Measurements from ENCODE around the gene RASSF10.
"Not testable (repeated sequence)": the region's sequence is repeated elsewhere in the genome, so short reads cannot be mapped to it uniquely, and the experiment has no call there.

Gene RASSF10

DNA sequence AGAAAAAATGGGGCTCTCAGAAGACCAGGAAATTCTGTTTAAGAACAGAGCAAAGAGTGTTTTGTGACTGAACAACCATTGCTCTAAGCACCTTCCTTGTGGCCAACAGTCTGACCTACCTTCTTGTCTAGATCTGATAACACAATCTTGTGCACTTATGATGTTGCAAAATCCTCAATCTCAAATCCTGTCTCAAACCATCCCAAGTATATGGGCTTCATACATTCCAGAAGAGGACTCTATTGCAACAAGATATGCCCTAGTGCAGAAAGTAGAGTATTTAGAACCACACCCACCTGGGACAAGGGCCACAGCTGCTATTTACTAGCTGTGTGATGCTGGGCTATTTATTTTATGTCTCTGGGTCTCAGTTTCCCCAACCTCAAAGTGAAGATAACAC lies 27.1 kb downstream of the RASSF10 start:
- in situ Hi-C loops (cut with HindIII; ENCODE audit: low pct_unique_long_range_greater_than_20kb, low sequenced_read_pairs), result no loop called here
- DNase-seq (ENCODE audit: low read depth in 1 of 2, low spot score in 1 of 2), result no peak
- TF ChIP-seq JUND (IDR thresholded peaks at IDR 0.05; ENCODE audit: low read depth), result no peak

DNA sequence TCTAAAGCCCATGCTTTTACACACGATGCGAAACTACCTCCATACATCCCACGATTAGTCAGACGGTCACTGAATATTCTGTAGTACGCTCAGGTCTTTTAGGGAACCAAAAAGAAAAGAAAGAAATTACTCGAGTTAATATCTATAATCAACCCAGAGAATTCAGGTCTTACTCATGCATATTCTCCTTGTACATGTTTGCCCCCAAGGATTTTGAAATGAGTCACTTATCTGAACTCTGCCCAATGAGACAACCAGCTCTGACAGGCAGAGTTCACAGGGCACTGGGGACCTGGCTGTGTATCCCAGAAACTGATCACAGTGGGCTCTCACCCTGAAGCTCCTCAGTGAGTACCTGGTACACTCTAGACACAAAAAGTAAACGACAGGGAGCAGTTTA lies 29.2 kb downstream of the RASSF10 start:
- in situ Hi-C loops (cut with HindIII; ENCODE audit: low pct_unique_long_range_greater_than_20kb, low sequenced_read_pairs), result no loop called here
- DNase-seq (ENCODE audit: low read depth in 1 of 2, low spot score in 1 of 2), result no peak
- TF ChIP-seq JUND (IDR thresholded peaks at IDR 0.05; ENCODE audit: low read depth), result no peak

- in situ Hi-C loops (cut with HindIII; ENCODE audit: low pct_unique_long_range_greater_than_20kb, low sequenced_read_pairs), result no loop called here
Observed at GRCh38 chr11:13039126-13039525, 30.0 kb downstream of the RASSF10 start.

GRCh38 chr11:13040969-13041561 lies 31.9 kb downstream of the RASSF10 start:
- in situ Hi-C loops (cut with HindIII; ENCODE audit: low pct_unique_long_range_greater_than_20kb, low sequenced_read_pairs), result no loop called here
- DNase-seq (ENCODE audit: low read depth in 1 of 2, low spot score in 1 of 2), result no peak
- TF ChIP-seq JUND (IDR thresholded peaks at IDR 0.05; ENCODE audit: low read depth), result no peak

More at GRCh38 chr11:13039126-13039525, 30.0 kb downstream of the RASSF10 start:
- TF ChIP-seq JUND (IDR thresholded peaks at IDR 0.05; ENCODE audit: low read depth), result no peak
- no peak for DNase-seq (ENCODE audit: low read depth in 1 of 2, low spot score in 1 of 2)

DNA sequence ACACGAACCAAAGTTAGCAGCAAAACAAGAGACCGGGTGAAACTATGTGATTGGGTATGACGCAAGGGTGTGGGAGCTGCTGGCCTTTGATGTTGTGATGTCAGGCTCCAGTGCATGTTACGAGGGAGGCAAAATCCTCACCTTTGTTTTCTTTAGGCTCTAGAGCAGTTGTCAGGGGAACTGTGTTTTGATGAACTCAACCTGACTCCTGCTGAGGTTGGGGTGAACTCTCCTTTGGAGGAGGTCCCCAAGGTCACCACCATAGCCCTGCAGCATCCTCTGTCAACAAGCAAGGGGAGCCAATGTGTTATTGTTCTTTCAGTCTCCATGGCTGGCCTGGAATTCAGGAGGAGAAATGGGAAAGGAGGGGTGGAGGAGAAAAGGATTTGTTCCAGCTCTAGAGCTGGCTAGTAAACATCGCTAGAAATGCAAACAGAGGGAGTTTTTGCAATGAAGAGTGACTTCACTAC lies 33.8 kb downstream of the RASSF10 start:
- peak in 1 of 2 experiments; percentile 34 for DNase-seq (ENCODE audit: low read depth in 1 of 2, low spot score in 1 of 2)
- in situ Hi-C loops (cut with HindIII; ENCODE audit: low pct_unique_long_range_greater_than_20kb, low sequenced_read_pairs), result no loop called here
- TF ChIP-seq JUND (IDR thresholded peaks at IDR 0.05; ENCODE audit: low read depth), result no peak

GRCh38 chr11:13043912-13044628 lies 35.0 kb downstream of the RASSF10 start:
- in situ Hi-C loops (cut with HindIII; ENCODE audit: low pct_unique_long_range_greater_than_20kb, low sequenced_read_pairs), result no loop called here
- DNase-seq (ENCODE audit: low read depth in 1 of 2, low spot score in 1 of 2), result peak in 1 of 2 experiments; percentile 41

DNA sequence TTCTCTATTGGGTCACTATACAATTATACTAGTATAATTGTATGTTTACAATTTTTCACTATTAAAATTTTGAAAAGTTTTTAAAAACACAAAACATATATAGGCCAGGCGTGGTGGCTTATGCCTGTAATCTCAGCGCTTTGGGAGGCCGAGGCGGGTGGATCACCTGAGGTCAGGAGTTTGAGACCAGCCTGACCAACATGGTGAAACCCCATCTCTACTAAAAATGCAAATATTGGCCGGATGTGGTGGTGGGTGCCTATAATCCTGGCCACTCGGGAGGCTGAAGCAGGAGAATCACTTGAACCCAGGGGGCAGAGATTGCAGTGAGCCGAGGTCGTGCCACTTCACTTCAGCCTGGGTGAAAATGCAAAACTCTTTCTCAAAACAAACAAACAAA lies 36.0 kb downstream of the RASSF10 start:
- DNase-seq (ENCODE audit: low read depth in 1 of 2, low spot score in 1 of 2); in situ Hi-C loops (cut with HindIII; ENCODE audit: low pct_unique_long_range_greater_than_20kb, low sequenced_read_pairs): not testable (repeated sequence)

More at GRCh38 chr11:13043912-13044628, 35.0 kb downstream of the RASSF10 start:
- no peak for TF ChIP-seq JUND (IDR thresholded peaks at IDR 0.05; ENCODE audit: low read depth)

DNA sequence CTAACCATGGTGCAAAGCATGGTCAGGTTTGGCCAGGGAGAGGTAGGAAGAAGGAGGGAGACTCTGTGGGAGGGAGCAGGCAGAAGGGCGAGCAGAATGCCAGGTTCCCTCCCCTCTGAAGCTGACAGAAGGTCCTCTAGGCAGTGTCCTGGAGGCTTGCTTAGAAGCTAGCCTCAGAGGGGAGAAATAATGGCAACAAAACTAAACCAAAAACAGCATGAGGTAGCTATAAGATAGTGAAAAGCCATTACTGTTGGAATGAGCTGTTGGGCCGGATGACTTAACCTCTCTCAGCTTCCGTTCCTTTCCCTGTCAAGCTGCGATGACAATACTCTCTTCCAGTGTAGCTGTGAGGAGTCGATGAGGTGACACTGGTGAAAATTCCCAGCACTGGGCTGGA lies 36.6 kb downstream of the RASSF10 start:
- in situ Hi-C loops (cut with HindIII; ENCODE audit: low pct_unique_long_range_greater_than_20kb, low sequenced_read_pairs), result no loop called here
- no peak for DNase-seq (ENCODE audit: low read depth in 1 of 2, low spot score in 1 of 2)
- TF ChIP-seq JUND (IDR thresholded peaks at IDR 0.05; ENCODE audit: low read depth), result no peak

- in situ Hi-C loops (cut with HindIII; ENCODE audit: low pct_unique_long_range_greater_than_20kb, low sequenced_read_pairs), result no loop called here
- no peak for DNase-seq (ENCODE audit: low read depth in 1 of 2, low spot score in 1 of 2)
- TF ChIP-seq JUND (IDR thresholded peaks at IDR 0.05; ENCODE audit: low read depth), result no peak
Observed at GRCh38 chr11:13046637-13047570, 37.8 kb downstream of the RASSF10 start.

DNA sequence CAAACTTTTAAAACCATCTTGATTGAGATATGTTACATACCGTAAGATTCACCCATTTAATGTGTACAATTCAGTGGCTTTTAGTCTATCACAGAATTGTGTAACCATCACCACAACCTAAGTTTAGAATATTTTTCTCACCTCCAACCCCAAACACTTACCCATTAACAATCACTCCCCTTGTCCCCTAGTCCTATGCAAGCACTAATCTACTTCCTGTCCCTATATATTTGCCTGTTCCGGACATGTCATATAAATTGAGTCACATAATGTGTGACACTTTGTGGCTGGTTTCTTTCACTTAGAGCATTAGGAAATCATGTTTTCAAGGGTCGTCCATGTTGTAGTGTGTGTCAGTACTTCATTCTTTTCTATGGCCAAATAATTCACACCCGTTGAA lies 38.8 kb downstream of the RASSF10 start:
- DNase-seq (ENCODE audit: low read depth in 1 of 2, low spot score in 1 of 2), result no peak
- in situ Hi-C loops (cut with HindIII; ENCODE audit: low pct_unique_long_range_greater_than_20kb, low sequenced_read_pairs), result no loop called here
- no peak for TF ChIP-seq JUND (IDR thresholded peaks at IDR 0.05; ENCODE audit: low read depth)

DNA sequence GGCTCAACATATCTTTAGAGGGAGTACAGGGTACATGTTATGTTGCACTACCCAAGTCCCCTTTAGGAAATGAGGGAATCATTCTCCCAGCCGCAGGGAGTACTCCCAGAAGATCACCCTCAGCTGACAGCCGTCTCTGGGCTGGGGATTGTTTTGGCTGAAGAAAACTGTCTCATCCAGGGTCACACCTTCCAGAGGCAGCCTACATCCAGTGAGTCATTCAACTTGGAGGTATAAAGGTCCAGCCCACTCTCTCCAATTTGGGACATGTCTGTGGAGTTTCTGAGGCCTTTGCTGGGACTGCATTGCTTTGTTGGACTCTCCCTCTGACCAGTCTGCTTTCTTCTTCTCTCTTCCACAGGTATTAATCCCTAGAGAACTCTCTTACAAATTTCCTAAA lies 42.1 kb downstream of the RASSF10 start:
- TF ChIP-seq JUND (IDR thresholded peaks at IDR 0.05; ENCODE audit: low read depth), result no peak
- in situ Hi-C loops (cut with HindIII; ENCODE audit: low pct_unique_long_range_greater_than_20kb, low sequenced_read_pairs), result no loop called here
- DNase-seq (ENCODE audit: low read depth in 1 of 2, low spot score in 1 of 2), result no peak

GRCh38 chr11:13052130-13052571 lies 43.0 kb downstream of the RASSF10 start:
- in situ Hi-C loops (cut with HindIII; ENCODE audit: low pct_unique_long_range_greater_than_20kb, low sequenced_read_pairs), result no loop called here
- DNase-seq (ENCODE audit: low read depth in 1 of 2, low spot score in 1 of 2), result peak; percentile 30 to 79

More at GRCh38 chr11:13052130-13052571, 43.0 kb downstream of the RASSF10 start:
- TF ChIP-seq JUND (IDR thresholded peaks at IDR 0.05; ENCODE audit: low read depth), result no peak

Data from T47D (cell line).